Measurements from ENCODE around the gene CCDC171.
"Not testable (repeated sequence)": the region's sequence is repeated elsewhere in the genome, so short reads cannot be mapped to it uniquely, and the experiment has no call there.

The CCDC171 gene

GRCh38 chr9:15553528-15553898 is 670 bp downstream of the CCDC171 start:
- no peak for DNase-seq (ENCODE audit: low read depth in 2 of 2)

- no peak for DNase-seq (ENCODE audit: low read depth in 2 of 2)
Observed at GRCh38 chr9:15570769-15571168, 17.9 kb downstream of the CCDC171 start.

GRCh38 chr9:15572200-15572770 is 19.4 kb downstream of the CCDC171 start:
- DNase-seq (ENCODE audit: low read depth in 2 of 2) = no peak

DNA sequence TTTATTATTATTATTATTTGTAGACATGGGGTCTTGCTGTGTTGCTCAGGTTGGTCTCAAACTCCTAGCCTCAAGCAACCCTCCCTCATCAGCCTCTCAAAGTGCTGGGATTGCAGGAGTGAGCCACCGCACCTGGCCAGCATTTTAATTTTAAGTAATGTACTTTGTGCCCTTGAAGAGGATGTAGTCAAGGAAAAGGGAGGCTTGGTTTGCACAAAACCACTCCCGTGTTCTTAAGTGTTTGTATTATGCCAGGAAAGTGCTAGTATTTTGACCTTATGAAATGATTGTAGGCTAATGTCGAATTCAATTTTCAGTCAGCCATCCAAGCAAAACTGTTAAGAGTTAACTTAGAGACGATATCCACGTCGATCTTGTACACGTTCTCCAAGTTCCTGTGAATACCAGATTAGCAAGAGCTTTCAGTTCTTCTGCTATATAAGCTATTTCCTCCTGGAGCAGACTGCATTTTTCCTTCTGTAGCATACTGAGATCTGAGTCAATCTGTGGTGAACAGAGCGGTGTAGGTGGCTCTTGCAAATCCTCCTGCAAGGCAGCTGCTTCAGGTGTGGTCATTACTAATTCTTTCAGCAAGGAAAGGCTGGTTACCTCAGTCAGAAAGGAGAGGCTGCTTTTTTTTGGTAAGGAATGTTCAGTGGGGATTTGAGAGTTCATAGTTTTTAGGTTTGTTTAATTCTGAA is 23.7 kb downstream of the CCDC171 start:
- no peak for DNase-seq (ENCODE audit: low read depth in 2 of 2)

GRCh38 chr9:15578714-15579113 is 25.9 kb downstream of the CCDC171 start:
- DNase-seq (ENCODE audit: low read depth in 2 of 2) = no peak

DNA sequence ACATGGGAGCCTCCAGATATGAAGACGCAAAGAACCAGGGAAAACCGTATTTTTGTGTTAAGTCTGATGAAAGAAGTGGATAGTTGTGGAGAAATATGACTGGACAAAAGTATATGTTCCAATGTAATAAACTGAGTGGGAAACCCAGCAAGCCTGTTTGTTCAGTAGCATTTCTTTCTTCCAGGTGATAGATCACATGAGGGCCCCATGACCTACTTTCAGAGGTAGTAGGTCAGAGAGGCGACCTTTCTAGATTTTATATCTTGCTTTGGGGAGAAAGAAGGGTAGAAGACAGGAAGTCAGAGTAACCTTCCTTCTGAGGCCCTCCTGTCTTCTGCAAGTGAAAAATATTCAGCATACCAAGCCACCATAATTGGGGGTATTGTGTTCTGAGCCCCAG is 31.5 kb downstream of the CCDC171 start:
- DNase-seq (ENCODE audit: low read depth in 2 of 2) = no peak

DNA sequence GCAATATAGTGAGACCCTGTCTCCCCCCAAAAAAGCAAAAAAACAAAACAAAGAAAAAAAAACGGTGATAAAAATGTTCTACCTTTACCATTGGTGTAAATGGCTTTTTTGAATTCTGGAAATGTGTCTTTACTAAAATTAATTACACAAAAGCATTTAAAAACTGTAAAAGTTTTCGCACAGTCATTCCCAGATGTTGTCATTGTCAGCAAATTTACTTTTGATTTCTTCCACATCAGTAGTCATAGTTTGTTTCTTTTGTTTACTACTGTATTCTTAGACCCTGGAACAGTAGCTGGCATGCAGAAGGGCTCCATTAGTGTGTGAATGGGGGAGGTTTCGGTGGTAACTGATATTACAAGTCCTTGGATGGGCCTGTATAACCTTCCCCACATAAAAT is 39.5 kb downstream of the CCDC171 start:
- DNase-seq (ENCODE audit: low read depth in 2 of 2) = no peak

DNA sequence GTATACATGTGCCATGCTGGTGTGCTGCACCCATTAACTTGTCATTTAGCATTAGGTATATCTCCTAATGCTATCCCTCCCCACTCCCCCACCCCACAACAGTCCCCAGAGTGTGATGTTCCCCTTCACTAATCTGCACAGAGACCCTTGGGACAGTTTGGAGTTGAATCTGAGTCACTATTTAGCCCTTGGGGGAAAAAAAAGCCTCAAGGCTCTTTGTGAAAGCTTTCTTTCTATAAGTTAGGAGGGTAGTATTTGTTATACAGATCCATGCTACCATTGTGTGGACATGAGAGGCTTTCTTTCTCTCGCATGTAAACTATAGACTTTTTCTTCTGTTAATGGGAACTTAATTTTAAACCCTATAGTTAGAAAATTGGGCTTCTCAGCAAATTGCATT is 40.1 kb downstream of the CCDC171 start:
- not testable (repeated sequence) for DNase-seq (ENCODE audit: low read depth in 2 of 2)

GRCh38 chr9:15600666-15601330 is 48.0 kb downstream of the CCDC171 start:
- DNase-seq (ENCODE audit: low read depth in 2 of 2) = not testable (repeated sequence)

- no peak for DNase-seq (ENCODE audit: low read depth in 2 of 2)
Observed at GRCh38 chr9:15606643-15607472, 54.0 kb downstream of the CCDC171 start.

DNA sequence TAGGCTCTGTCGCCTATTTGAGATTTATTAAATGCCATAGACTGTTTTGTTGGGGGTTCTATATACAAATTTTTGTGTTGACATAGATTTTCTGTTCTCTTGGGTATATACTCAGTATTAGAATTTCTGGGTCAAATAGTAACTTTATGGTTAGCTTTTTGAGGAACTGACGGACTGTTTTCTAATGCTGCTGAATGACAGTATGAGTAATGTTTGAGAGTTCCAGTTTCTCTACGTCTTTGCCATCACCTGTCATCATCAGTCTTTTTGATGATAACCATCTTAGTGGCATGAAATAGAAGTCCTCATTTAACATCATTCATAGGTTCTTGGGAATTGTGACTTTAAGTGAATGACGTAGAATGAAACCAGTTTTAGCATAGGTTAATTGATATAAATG is 60.1 kb downstream of the CCDC171 start:
- DNase-seq (ENCODE audit: low read depth in 2 of 2) = no peak

DNA sequence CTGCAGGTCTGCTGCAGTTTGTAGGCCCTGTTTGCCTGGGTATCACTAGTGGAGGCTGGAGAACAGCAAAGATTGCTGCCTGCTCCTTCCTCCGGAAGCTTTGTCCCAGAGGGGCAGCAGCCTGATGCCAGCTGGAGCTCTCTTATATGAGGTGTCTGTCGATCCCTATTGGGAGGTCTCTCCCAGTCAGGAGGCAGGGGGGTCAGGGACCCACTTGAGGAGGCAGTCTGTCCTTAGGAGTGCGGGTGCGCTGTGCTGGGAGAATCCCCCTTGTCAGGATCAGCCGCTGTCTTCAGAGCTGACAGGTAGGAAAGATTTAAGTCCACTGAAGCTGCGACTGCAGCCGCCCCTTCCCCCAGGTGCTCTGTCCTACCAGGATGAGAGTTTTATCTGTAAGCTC is 64.9 kb downstream of the CCDC171 start:
- no peak for DNase-seq (ENCODE audit: low read depth in 2 of 2)

DNA sequence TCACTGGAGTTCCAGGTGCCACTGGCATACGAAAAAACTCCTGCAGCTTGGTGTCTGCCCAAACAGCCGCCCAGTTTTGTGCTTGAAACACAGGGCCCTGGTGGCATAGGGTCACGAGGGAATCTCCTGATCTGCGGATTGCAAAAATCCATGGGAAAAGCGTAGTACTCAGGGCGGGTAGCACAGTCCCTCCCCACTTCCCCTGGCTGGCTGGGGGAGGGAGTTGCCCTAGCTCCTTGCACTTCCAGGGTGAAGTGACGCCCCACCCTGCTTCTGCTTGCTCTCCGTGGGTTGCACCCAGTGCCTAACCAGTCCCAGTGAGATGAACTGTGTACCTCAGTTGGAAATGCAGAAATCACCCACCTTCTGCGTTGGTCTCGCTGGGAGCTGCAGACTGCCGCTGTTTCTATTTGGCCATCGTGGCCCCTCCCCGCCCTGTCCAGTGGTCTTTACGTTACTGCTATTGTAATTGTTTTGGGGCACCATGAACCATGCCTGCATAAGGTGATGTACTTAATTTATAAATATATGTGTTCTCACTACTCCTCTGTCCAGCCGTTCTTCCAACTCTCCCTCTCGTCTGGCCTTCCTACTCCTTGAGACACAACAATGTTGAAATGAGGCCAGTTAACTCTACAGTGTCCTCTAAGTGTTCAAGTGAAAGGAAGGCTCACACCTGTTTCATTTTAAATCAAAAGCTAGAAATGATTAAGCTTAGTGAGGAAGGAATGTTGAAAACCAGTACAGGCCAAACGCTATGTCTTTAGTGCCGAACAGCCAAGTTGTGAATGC is 65.9 kb downstream of the CCDC171 start:
- DNase-seq (ENCODE audit: low read depth in 2 of 2) = no peak

DNA sequence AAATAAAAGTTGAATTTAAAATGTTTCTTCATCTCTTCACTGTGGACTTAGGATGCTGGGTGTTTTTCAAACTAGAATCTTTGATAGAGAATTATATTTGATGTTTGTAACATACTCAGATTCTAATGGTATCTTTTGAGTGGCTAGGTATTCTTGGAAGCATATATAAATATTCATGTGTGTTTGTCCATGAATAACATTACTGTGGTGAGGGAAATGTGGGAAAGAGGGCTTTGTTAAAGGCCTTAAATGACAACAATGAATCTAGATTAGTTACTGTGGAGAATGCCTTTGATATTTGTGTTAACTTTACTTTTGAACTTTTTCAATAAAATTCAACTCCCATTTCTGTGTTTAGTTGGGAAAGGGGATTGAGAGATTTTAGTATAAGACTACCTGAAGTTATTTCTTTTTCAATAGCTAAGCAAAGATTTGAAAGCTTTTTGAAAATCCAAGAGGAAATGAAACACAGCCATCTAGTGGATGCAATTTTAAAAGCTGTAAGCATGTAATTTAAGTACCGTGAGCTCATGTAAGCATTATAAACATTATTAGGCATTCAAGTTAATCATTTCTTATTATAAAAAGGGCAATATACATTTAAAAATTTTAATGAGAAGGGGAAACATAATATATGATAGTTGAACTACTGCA is 69.6 kb downstream of the CCDC171 start:
- no peak for DNase-seq (ENCODE audit: low read depth in 2 of 2)

GRCh38 chr9:15635752-15636151 is 82.9 kb downstream of the CCDC171 start:
- DNase-seq (ENCODE audit: low read depth in 2 of 2) = no peak

DNA sequence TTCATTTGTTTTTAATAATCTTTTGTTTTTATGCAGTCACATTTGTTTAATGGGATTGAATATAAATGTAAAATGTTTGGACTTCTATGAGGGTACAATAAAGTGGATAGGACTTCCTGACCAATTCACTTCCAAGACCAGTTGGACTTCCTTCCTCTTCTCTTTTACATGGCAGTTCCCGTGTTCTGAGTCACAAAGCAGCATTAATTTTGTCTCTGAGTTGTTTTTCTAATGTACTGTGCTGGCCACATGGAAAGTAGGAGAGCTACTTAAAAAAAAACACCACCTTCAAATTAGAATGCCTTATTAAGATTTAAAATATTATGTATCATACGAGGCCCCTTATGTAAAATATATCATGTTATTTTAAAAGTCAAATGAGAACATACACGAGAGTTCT is 87.3 kb downstream of the CCDC171 start:
- DNase-seq (ENCODE audit: low read depth in 2 of 2) = no peak

- DNase-seq (ENCODE audit: low read depth in 2 of 2) = no peak
Observed at GRCh38 chr9:15641291-15641690, 88.4 kb downstream of the CCDC171 start.

DNA sequence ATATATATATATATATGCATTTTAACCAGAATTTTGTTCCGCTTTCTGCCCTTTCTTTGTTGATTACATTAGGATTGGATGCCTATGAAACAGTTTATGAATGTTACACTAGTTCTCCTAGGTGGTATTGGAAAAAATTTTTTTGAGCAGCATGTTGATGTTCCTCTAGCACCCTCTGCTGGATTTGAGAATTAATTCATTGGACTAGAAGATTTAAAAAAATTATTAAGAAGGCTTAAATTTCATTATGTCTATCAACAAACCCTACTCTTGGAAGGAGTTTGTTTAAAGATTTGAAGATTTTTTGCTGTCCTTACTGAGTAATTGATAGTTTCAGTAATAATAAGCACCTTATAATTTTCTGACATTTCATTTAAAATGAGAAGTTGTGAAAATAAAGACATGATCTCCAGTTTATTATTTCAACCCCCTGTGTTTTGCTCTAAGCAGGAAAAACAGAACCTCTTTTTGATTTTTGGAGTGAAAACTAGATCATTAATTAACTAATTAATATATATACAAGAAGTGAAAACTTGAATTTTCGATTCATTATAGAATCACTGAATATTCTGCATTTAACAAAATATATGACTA is 89.6 kb downstream of the CCDC171 start:
- DNase-seq (ENCODE audit: low read depth in 2 of 2) = no peak

DNA sequence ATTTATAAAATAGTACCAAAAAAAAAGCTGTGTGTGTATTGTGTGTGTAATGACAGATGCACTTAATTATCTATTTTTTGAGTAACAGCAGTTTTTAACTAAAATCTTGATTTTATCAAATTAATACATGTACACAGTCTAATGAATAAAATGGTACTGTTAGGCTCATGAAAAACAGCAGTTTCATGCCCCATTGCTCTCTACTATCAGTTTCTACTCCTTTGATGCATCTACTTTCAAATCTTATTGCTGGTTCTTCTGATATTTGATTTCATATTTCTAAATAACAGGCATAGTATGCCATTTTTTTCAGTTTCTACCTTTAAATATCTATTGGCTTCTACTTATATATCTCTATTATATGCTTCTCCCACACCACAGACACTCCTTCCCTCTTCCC is 117.4 kb downstream of the CCDC171 start:
- no peak for DNase-seq (ENCODE audit: low read depth in 2 of 2)

- DNase-seq (ENCODE audit: low read depth in 2 of 2) = no peak
Observed at GRCh38 chr9:15670894-15671293, 118.1 kb downstream of the CCDC171 start.

GRCh38 chr9:15693701-15694100 is 140.9 kb downstream of the CCDC171 start:
- no peak for DNase-seq (ENCODE audit: low read depth in 2 of 2)

Measured in stimulated activated CD8-positive, alpha-beta memory T cell treated with anti-CD3 and anti-CD28 coated beads, Interleukin-2, amount 100 ng/mL, for 1 hour (primary cell).